Measurements from ENCODE around the gene IHH.

Gene IHH

DNA sequence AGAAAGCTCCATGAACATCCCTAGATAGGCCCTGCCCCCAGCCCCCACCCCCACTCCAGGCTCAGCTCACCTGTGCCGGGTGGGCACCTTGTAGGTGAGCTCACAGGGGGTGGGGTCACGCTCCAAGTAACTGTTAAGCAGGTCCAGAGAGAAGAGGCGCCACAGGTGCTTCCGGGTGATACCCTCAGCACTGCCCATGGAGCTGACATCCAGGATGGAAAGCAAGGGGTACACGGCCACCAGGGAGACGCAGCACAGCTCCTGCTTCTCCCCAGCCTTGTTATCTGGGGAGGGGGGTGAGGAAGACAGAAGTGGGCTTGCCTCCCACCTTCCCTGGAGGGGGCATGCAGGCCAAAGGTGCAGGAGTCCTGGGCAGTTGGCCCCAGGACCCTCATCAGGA is 41.3 kb downstream of the IHH start:
- no peak for DNase-seq (ENCODE audit: low spot score)

GRCh38 chr2:219018726-219019125 is 42.0 kb downstream of the IHH start:
- DNase-seq (ENCODE audit: low spot score) = no peak

DNA sequence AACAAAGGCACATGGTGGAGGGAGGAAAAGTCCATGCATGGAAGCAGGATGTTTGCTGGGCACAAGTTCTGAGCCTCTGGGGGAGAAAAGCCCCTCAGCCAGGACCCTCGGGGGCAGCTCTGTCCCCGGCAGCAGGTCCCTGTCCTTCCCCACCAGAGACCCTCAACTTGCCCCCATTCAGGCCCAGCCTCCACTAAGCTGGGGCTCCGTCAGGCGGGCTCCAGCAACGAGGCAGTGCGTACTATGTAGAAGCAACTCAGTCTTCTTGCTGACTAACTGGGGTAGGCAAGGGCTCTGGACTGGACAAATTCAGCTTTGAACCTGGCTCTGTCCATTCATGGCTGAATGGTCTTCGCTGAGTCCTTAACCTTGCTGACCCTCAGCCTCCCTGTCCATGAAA is 42.4 kb downstream of the IHH start:
- DNase-seq (ENCODE audit: low spot score) = no peak

DNA sequence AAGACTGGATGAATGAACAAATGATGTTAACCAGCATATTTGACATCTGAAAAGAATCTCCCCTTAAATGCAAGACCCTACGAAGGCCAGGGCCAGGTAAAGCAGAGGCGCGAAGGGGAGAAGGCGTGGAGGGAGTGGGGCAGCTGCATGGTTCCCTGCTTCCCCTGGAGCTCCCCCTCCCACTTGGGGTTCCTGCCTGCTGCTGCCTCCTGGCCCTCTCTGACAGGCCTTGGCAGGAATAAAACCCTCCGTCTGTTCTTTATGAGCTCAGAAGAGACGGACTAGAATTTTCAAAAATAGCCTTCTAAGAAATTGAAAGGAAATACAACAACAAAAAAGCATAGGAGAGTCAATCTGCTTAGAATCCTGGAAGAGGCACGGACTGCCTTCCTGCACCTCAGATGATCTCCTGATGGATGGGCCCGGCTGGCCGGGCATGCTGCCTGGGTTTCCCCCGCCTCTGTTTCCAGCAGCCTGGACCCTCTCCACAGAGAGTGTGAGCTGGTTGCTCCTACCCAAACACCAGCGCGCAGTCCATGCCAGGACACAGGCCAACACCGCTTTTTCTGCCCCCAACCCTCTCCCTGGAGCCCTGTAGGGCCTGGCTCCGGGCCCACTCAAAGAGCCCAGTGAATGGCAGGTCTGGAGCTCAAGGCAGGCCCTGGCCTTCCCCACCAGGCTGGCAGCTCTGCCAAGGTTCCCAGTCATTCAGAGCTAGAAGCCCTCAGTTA is 43.4 kb downstream of the IHH start:
- DNase-seq (ENCODE audit: low spot score) = no peak

DNA sequence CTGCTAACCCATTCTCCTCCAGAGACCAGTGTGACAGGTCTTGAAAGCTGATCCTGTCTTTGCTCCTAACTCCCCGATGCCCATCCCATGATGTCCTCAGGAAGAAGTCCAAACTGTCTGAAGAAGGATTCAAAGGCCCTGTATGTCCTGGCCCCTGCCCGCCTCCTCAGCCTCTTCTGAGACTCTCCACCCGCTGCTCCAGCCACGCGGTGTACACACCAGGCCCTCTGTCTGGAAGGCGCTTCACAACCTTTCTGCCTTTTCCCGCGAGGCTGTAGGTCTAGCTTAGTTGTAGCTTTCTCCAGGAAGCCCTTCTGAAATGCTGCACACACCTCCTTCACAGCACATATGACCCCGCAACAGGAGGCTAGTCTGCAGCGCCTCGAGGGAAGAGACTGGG is 44.0 kb downstream of the IHH start:
- no peak for DNase-seq (ENCODE audit: low spot score)

DNA sequence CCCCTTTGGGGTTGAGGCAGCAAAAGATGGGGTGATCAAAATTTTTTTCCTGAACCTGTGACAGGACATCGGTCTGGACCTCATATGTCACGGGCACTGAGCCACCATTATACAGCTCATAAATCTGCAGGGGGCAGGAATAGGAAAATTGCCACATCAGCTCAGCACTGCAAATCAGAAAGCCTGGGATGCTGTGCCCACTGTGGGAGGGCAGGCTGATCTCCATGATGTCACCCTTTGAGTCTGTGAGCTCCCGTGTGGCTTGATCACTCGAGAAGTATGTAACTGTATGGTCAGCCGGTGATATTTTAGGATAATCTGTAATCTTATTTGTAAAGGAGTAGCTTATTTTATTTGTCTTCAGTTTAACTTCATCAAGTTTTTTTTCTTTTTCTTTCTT is 49.8 kb downstream of the IHH start:
- DNase-seq (ENCODE audit: low spot score) = no peak

GRCh38 chr2:219010162-219010756 is 50.5 kb downstream of the IHH start:
- no peak for DNase-seq (ENCODE audit: low spot score)

GRCh38 chr2:219009294-219009693 is 51.4 kb downstream of the IHH start:
- no peak for DNase-seq (ENCODE audit: low spot score)
